Liver (tissue), 9 donors: ENCODE results near the gene COA1. TPM values are rescaled to one million over a fixed set of nuclear protein-coding genes. Genes with fewer than 3 reads are reported as not detected.

Experiments
- DNase-seq: peaks from one replicate; pipeline ENCODE4 v3.0.0-alpha.2; 2017; ENCODE audit warnings: low spot score
- H3K27ac ChIP-seq, 2 donors: one replicate each; pipeline ENCODE4 v1.7.0; 2013; ENCODE audit warnings: inconsistent platforms in 2 of 2, low read length in 2 of 2, control low read depth in 1 of 2, low read depth in 1 of 2, mild to moderate bottlenecking in 1 of 2
- H3K27me3 ChIP-seq, 4 donors: one replicate each; pipeline versions ENCODE4 v1.6.1 to v1.7.0; 2013; ENCODE audit warnings: low read length in 3 of 4, inconsistent platforms in 1 of 4, mild to moderate bottlenecking in 1 of 4, moderate library complexity in 1 of 4; ENCODE audit not compliant: control insufficient read depth in 4 of 4, insufficient read depth in 4 of 4
- H3K36me3 ChIP-seq, 4 donors: one replicate each; pipeline versions ENCODE4 v1.6.1 to v1.7.0; 2013; ENCODE audit warnings: low read length in 3 of 4, mild to moderate bottlenecking in 3 of 4, low read depth in 1 of 4, moderate library complexity in 1 of 4; ENCODE audit not compliant: control insufficient read depth in 4 of 4, insufficient read depth in 3 of 4
- H3K4me1 ChIP-seq, 4 donors: one replicate each; pipeline versions ENCODE4 v1.6.1 to v1.7.0; 2013; ENCODE audit warnings: low read length in 3 of 4, mild to moderate bottlenecking in 3 of 4, moderate library complexity in 1 of 4; ENCODE audit not compliant: control insufficient read depth in 4 of 4, insufficient read depth in 4 of 4
- H3K4me3 ChIP-seq, 3 donors: one replicate each; pipeline versions ENCODE4 v1.6.1 to v1.7.0; 2013; ENCODE audit warnings: low read length in 3 of 3, control low read depth in 1 of 3, low read depth in 1 of 3, mild to moderate bottlenecking in 1 of 3
- H3K9ac ChIP-seq, 2 donors: one replicate each; pipeline ENCODE4 v1.7.0; 2013; ENCODE audit warnings: low read length in 2 of 2, mild to moderate bottlenecking in 2 of 2, moderate library complexity in 2 of 2, control low read depth in 1 of 2, low read depth in 1 of 2
- H3K9me3 ChIP-seq, 4 donors: one replicate each; pipeline versions ENCODE4 v1.6.1 to v1.7.0; 2013; ENCODE audit warnings: low read length in 3 of 4; ENCODE audit not compliant: control insufficient read depth in 4 of 4
- ATF3 ChIP-seq: IDR thresholded peaks from 2 replicates; pipeline ENCODE4 v1.6.1; 2016; ENCODE audit warnings: antibody characterized with exemption
- CTCF ChIP-seq: fragments of 150-350 bp; IDR thresholded peaks from 2 replicates; pipeline ENCODE4 v1.5.1; 2017; ENCODE audit warnings: improper control_type of control experiment, low read depth, low read length; ENCODE audit not compliant: missing input control
- EGR1 ChIP-seq, 2 donors: IDR thresholded peaks; 2 replicates each; pipeline ENCODE4 v1.6.1; 2016 to 2018; ENCODE audit warnings: antibody characterized with exemption in 2 of 2, low read depth in 2 of 2
- FOXA1 ChIP-seq: IDR thresholded peaks from 2 replicates; pipeline ENCODE4 v1.6.1; 2016; ENCODE audit warnings: antibody characterized with exemption
- FOXA2 ChIP-seq: IDR thresholded peaks from 2 replicates; pipeline ENCODE4 v1.6.1; 2016; ENCODE audit warnings: antibody characterized with exemption
- GABPA ChIP-seq, 2 donors: IDR thresholded peaks in 1 of 2; conservative IDR thresholded peaks in 1 of 2; 2 replicates each; pipeline ENCODE4 v1.6.1; 2016; ENCODE audit warnings: antibody characterized with exemption in 2 of 2, mild to moderate bottlenecking in 1 of 2, moderate library complexity in 1 of 2
- HNF4A ChIP-seq, 2 donors: conservative IDR thresholded peaks; 2 replicates each; pipeline ENCODE4 v1.6.1; 2016; ENCODE audit warnings: antibody characterized with exemption in 2 of 2, mild to moderate bottlenecking in 2 of 2
- HNF4G ChIP-seq: IDR thresholded peaks from 2 replicates; pipeline ENCODE4 v1.6.1; 2016; ENCODE audit warnings: antibody characterized with exemption
- JUND ChIP-seq, 2 donors: IDR thresholded peaks; 2 replicates each; pipeline ENCODE4 v1.6.1; 2016; ENCODE audit warnings: antibody characterized with exemption in 2 of 2
- MAX ChIP-seq: IDR thresholded peaks from 2 replicates; pipeline ENCODE4 v1.6.1; 2016; ENCODE audit warnings: antibody characterized with exemption
- NR2F2 ChIP-seq: IDR thresholded peaks from 2 replicates; pipeline ENCODE4 v1.6.1; 2016; ENCODE audit warnings: antibody characterized with exemption
- RAD21 ChIP-seq, 2 donors: IDR thresholded peaks; 2 replicates each; pipeline ENCODE4 v1.6.1; 2016; ENCODE audit warnings: antibody characterized with exemption in 2 of 2, mild to moderate bottlenecking in 2 of 2
- REST ChIP-seq: IDR thresholded peaks from 2 replicates; pipeline ENCODE4 v1.6.1; 2016; ENCODE audit warnings: antibody characterized with exemption, mild to moderate bottlenecking
- RXRA ChIP-seq, 2 donors: IDR thresholded peaks; 2 replicates each; pipeline ENCODE4 v1.6.1; 2017 to 2018; ENCODE audit warnings: antibody characterized with exemption in 2 of 2, mild to moderate bottlenecking in 1 of 2
- SP1 ChIP-seq: IDR thresholded peaks from 2 replicates; pipeline ENCODE4 v1.6.1; 2018; ENCODE audit warnings: antibody characterized with exemption, mild to moderate bottlenecking
- TAF1 ChIP-seq: conservative IDR thresholded peaks from 2 replicates; pipeline ENCODE4 v1.6.1; 2016; ENCODE audit warnings: antibody characterized with exemption, mild to moderate bottlenecking
- WGBS: extraction: QIAGEN DNeasy Blood & Tissue Kit; methylation state at CpG from one replicate; pipeline ENCODE4 v1.1.7; 2013; 5-methylcytosine and 5-hydroxymethylcytosine counted together
- polyA plus RNA-seq, 2 donors: library from polyadenylated mRNA; stranded (reverse) in 1 of 2; unstranded in 1 of 2; fragments of 200-250 nt in 1 of 2; fragments of >200 nt in 1 of 2; fragmentation: Nextera tagmentation in 1 of 2; extraction: Ambion mirVana in 1 of 2; gene quantifications; one replicate each; pipeline versions ENCODE4 v1.2.1 to v1.2.3, GENCODE V29; 2013 to 2015
- total RNA-seq, 2 donors: library from RNA; depleted of rRNA; stranded (reverse); fragments of >200 nt; gene quantifications; one replicate each; pipeline ENCODE4 v1.2.3, GENCODE V29; 2014
- TF ChIP-seq, protein P1 (sequence below): IDR thresholded peaks from 2 replicates; pipeline ENCODE4 v1.6.1; 2016; ENCODE audit warnings: antibody characterized with exemption
- donor health status: healthy.
- donor health status: healthy.
- donor health status: healthy.
- donor health status: healthy.
- donor health status: healthy.

COA1 gene
- total and polyA plus RNA-seq, 4 donors, result 16.6 to 37.8 (median 29.4) TPM

DNA sequence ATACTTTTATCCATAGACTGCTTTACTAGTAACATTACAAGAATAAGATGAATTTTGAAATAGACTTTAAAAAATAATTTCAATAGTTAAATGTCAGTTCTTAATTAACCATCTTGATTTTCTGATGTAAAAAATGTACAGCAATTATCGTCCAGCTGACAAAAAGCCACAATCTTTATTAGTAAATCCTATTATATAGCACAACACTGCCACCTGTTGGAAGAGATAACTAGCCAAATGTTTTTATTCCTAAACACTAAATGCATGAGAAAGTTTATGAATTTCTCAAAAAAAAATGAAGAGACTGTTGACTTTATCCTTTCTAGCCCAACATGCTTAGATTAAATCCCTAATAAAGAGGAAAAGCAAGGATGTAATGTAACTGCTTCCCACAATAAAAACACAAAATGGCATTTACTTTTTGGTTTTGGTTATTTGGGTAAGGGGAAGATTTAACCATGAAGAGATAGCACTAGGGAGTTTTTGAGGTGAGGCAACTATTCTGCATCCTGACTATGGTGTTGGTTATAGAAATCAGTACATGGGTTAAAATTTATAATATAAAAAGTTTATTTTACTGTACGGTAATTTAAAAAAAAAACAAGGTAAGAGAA, 8.0 kb downstream of the COA1 start:
- WGBS, result 42% methylated on average over 2 of the region's 2 CpGs
- H3K4me1 ChIP-seq, result peaks cover 0 to 2% (median 0%) of the 10 kb centered on the region in 4 donors
- no peak overlapping the region for H3K27ac ChIP-seq
- H3K27me3 ChIP-seq, result no peaks in the 10 kb centered on the region
- no peaks in the 10 kb centered on the region for H3K36me3 ChIP-seq
- no peak overlapping the region for H3K4me3 ChIP-seq
- peak; percentile 83 to 85 for TF ChIP-seq RAD21 (IDR thresholded peaks at IDR 0.05)
- TF ChIP-seq REST, result no peak
- TF ChIP-seq, protein P1, sequence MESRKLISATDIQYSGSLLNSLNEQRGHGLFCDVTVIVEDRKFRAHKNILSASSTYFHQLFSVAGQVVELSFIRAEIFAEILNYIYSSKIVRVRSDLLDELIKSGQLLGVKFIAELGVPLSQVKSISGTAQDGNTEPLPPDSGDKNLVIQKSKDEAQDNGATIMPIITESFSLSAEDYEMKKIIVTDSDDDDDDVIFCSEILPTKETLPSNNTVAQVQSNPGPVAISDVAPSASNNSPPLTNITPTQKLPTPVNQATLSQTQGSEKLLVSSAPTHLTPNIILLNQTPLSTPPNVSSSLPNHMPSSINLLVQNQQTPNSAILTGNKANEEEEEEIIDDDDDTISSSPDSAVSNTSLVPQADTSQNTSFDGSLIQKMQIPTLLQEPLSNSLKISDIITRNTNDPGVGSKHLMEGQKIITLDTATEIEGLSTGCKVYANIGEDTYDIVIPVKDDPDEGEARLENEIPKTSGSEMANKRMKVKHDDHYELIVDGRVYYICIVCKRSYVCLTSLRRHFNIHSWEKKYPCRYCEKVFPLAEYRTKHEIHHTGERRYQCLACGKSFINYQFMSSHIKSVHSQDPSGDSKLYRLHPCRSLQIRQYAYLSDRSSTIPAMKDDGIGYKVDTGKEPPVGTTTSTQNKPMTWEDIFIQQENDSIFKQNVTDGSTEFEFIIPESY, result no peak
- TF ChIP-seq ATF3, result no peak
- peak; percentile 61 for TF ChIP-seq CTCF
- no peak for TF ChIP-seq MAX
- TF ChIP-seq NR2F2, result no peak
- TF ChIP-seq GABPA (IDR thresholded peaks at IDR 0.05 in 1 of 2, conservative IDR thresholded peaks at IDR 0.05 in 1 of 2), result no peak
- no peak for TF ChIP-seq TAF1
- H3K9me3 ChIP-seq, result no peaks in the 10 kb centered on the region
- DNase-seq, result no peak
- no peak overlapping the region for H3K9ac ChIP-seq

- 84% methylated on average over 2 of the region's 2 CpGs for WGBS
- Histone ChIP-seq H3K4me1 (peaks cover 0 to 4% (median 2%) of the 10 kb centered on the region in 4 donors), H3K27me3 (no peaks in the 10 kb centered on the region), H3K4me3 (no peak overlapping the region), H3K36me3 (peaks cover 0 to 2% (median under 1%) of the 10 kb centered on the region in 4 donors), H3K9ac (no peak overlapping the region), H3K27ac (no peak overlapping the region), H3K9me3 (no peaks in the 10 kb centered on the region)
- no peak for DNase-seq
- TF ChIP-seq ATF3 (no peak), RAD21 (IDR thresholded peaks at IDR 0.05) (no peak), MAX (no peak), SP1 (no peak), HNF4G (no peak), HNF4A (conservative IDR thresholded peaks at IDR 0.05) (no peak), FOXA1 (no peak), EGR1 (IDR thresholded peaks at IDR 0.05; ENCODE audit: low read depth in 2 of 2) (no peak), CTCF (no peak), RXRA (IDR thresholded peaks at IDR 0.05) (no peak), GABPA (IDR thresholded peaks at IDR 0.05 in 1 of 2, conservative IDR thresholded peaks at IDR 0.05 in 1 of 2) (no peak), FOXA2 (no peak), JUND (IDR thresholded peaks at IDR 0.05) (no peak), TAF1 (no peak), NR2F2 (no peak)
Observed at GRCh38 chr7:43716598-43716997, 12.7 kb downstream of the COA1 start.
